ENCODE measurements around the gene KRT73. TPM values are rescaled to one million over a fixed set of nuclear protein-coding genes. Genes with fewer than 3 reads are reported as not detected.

The KRT73 gene
- total and polyA plus RNA-seq, 2 experiments from 2014 or later: not detected

DNA sequence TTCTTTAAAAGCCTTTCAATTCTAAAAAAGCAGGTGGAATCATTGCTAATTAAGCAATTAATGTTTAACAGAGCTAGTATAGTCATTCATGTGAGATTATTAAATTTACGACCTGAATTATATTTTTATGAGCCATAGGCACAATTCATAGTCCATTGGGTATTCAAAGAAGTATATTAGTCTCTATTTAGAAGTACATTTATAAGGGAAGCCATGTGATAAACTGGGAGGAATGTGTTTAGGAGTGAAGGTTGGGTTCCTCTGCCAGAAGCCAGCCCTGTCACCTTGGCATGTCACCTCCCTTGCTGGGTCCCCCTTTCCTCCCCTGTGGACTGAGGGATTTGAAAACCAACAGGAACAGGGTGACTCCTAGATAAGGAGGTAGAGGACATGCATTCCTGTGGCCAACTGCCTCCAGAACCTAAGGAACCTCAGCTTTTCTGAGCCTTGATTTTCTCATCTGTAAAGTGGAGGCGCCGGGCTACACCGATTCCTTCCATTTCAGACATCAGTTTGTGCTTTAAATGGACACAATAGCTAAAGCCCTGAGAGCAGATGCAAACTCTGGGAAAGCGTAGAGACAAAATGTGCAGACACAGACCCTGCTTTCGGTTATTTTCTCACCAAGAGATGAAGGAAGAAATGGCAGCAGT lies 39.0 kb upstream of the KRT73 start:
- H3K9me2 ChIP-seq (replicated peaks; ENCODE audit: insufficient read depth): no peaks in the 10 kb centered on the region
- H3K4me3 ChIP-seq: no peak overlapping the region
- H4K20me1 ChIP-seq (ENCODE audit: insufficient read depth, poor library complexity, severe bottlenecking): no peaks in the 10 kb centered on the region
- H3K4me2 ChIP-seq: no peak overlapping the region
- no peaks in the 10 kb centered on the region for H3K4me1 ChIP-seq (ENCODE audit: insufficient read depth)
- no peaks in the 10 kb centered on the region for H3K79me2 ChIP-seq
- no peaks in the 10 kb centered on the region for H3K36me3 ChIP-seq (replicated peaks; ENCODE audit: insufficient read depth, low read depth)
- WGBS (ENCODE audit: low lambda C conversion rate, missing lambda C conversion rate): 93% methylated on average over 6 of the region's 6 CpGs
- H3K9me3 ChIP-seq (ENCODE audit: low read depth): no peaks in the 10 kb centered on the region
- TF ChIP-seq EZH2phosphoT487 (IDR thresholded peaks at IDR 0.05; ENCODE audit: low read depth, severe bottlenecking, unreplicated experiment): no peak
- TF ChIP-seq, protein P1, sequence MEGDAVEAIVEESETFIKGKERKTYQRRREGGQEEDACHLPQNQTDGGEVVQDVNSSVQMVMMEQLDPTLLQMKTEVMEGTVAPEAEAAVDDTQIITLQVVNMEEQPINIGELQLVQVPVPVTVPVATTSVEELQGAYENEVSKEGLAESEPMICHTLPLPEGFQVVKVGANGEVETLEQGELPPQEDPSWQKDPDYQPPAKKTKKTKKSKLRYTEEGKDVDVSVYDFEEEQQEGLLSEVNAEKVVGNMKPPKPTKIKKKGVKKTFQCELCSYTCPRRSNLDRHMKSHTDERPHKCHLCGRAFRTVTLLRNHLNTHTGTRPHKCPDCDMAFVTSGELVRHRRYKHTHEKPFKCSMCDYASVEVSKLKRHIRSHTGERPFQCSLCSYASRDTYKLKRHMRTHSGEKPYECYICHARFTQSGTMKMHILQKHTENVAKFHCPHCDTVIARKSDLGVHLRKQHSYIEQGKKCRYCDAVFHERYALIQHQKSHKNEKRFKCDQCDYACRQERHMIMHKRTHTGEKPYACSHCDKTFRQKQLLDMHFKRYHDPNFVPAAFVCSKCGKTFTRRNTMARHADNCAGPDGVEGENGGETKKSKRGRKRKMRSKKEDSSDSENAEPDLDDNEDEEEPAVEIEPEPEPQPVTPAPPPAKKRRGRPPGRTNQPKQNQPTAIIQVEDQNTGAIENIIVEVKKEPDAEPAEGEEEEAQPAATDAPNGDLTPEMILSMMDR (IDR thresholded peaks at IDR 0.05; ENCODE audit: poor library complexity): no peak
- TF ChIP-seq EZH2 (IDR thresholded peaks at IDR 0.05; ENCODE audit: borderline replicate concordance): no peak
- peaks cover 27% of the 10 kb centered on the region for H3K27me3 ChIP-seq
- no peak overlapping the region for H2AFZ ChIP-seq
- DNase-seq (ENCODE audit: low spot score): no peak
- no peak overlapping the region for H3K27ac ChIP-seq

DNA sequence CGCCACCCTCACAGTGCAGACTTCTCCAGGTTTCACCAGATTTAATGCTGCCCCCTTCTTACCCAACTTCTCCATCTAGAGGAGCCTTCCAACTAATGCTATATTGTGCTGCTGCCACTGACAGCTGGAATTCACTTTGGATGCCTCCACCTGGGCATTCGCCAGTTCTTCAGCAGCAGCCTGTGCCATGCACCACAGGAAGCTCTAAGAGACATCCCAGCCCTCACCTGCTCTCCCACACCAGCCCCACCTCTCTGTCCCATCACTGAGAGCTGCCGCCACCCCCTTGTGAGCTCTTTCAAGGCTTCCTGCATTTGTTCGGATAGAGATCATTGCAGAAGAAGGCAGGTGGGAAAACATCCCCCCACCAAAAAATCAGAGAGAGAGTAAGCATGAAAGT lies 38.3 kb upstream of the KRT73 start:
- Histone ChIP-seq H3K4me1 (ENCODE audit: insufficient read depth) (no peaks in the 10 kb centered on the region), H3K4me2 (no peak overlapping the region), H3K9me2 (replicated peaks; ENCODE audit: insufficient read depth) (no peaks in the 10 kb centered on the region), H3K4me3 (no peak overlapping the region), H2AFZ (no peak overlapping the region), H3K79me2 (no peaks in the 10 kb centered on the region), H3K36me3 (replicated peaks; ENCODE audit: insufficient read depth, low read depth) (no peaks in the 10 kb centered on the region), H3K9me3 (ENCODE audit: low read depth) (no peaks in the 10 kb centered on the region), H4K20me1 (ENCODE audit: insufficient read depth, poor library complexity, severe bottlenecking) (no peaks in the 10 kb centered on the region), H3K27me3 (peaks cover 27% of the 10 kb centered on the region), H3K27ac (no peak overlapping the region)
- no peak for DNase-seq (ENCODE audit: low spot score)
- TF ChIP-seq EZH2 (IDR thresholded peaks at IDR 0.05; ENCODE audit: borderline replicate concordance) (no peak), EZH2phosphoT487 (IDR thresholded peaks at IDR 0.05; ENCODE audit: low read depth, severe bottlenecking, unreplicated experiment) (no peak)
- TF ChIP-seq, protein P1 (IDR thresholded peaks at IDR 0.05; ENCODE audit: poor library complexity): no peak
- 86% methylated on average over 4 of the region's 4 CpGs for WGBS (ENCODE audit: low lambda C conversion rate, missing lambda C conversion rate)

DNA sequence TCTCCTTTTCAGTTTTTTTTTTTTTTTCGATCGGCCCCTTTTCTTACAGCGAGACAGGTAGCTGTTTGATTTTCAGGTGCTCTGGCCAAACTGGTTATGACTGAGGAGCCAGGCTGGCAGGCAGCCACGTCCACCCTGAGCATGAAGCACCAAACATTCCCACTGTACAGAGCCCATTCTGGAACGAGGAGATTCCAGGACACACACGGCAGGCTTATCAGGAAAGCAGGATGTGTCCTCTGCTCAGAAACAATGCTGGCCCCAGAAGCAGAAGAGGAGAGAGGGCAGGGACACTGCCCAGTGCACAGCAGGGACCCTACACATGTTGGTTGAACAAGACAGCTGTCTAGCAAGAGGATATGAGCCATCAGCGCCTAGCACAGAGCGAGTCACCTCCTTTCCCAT lies 37.4 kb upstream of the KRT73 start:
- Histone ChIP-seq H3K36me3 (replicated peaks; ENCODE audit: insufficient read depth, low read depth) (no peaks in the 10 kb centered on the region), H3K9me3 (ENCODE audit: low read depth) (no peaks in the 10 kb centered on the region), H3K79me2 (no peaks in the 10 kb centered on the region), H3K9me2 (replicated peaks; ENCODE audit: insufficient read depth) (no peaks in the 10 kb centered on the region), H3K4me3 (no peak overlapping the region), H3K27ac (no peak overlapping the region), H3K4me1 (ENCODE audit: insufficient read depth) (no peaks in the 10 kb centered on the region), H2AFZ (no peak overlapping the region), H4K20me1 (ENCODE audit: insufficient read depth, poor library complexity, severe bottlenecking) (no peaks in the 10 kb centered on the region), H3K4me2 (no peak overlapping the region), H3K27me3 (peaks cover 27% of the 10 kb centered on the region)
- WGBS (ENCODE audit: low lambda C conversion rate, missing lambda C conversion rate): 64% methylated on average over 8 of the region's 8 CpGs
- DNase-seq (ENCODE audit: low spot score): no peak
- no peak for TF ChIP-seq EZH2phosphoT487 (IDR thresholded peaks at IDR 0.05; ENCODE audit: low read depth, severe bottlenecking, unreplicated experiment)
- TF ChIP-seq EZH2 (IDR thresholded peaks at IDR 0.05; ENCODE audit: borderline replicate concordance): no peak
- TF ChIP-seq, protein P1 (IDR thresholded peaks at IDR 0.05; ENCODE audit: poor library complexity): no peak
